Fibroblast of the aortic adventitia (primary cell): Measurements from ENCODE around the gene GALNT15. TPM values are rescaled to one million over a fixed set of nuclear protein-coding genes. Genes with fewer than 3 reads are reported as not detected.

ENCODE experiments used
- DNase-seq: peaks from one replicate; pipeline ENCODE4 v3.0.0-alpha.2; 2010; ENCODE audit warnings: low read depth
- H3K4me3 ChIP-seq: 2 replicates; pipeline ENCODE4 v1.5.1; 2011; ENCODE audit warnings: low read depth, mild to moderate bottlenecking, control low read depth, low read length, moderate library complexity
- CTCF ChIP-seq: IDR thresholded peaks from 2 replicates; pipeline ENCODE4 v1.5.1; 2011; ENCODE audit warnings: mild to moderate bottlenecking, low read length, control low read depth, inconsistent platforms; ENCODE audit not compliant: insufficient read depth
- total RNA-seq: library from RNA; depleted of rRNA; stranded (reverse); fragments of >200 nt; gene quantifications from 2 replicates; pipeline ENCODE4 v1.2.3, GENCODE V29; 2012; ENCODE audit warnings: low replicate concordance

GALNT15 gene
- total RNA-seq, 1 donor: 10.9 TPM

DNA sequence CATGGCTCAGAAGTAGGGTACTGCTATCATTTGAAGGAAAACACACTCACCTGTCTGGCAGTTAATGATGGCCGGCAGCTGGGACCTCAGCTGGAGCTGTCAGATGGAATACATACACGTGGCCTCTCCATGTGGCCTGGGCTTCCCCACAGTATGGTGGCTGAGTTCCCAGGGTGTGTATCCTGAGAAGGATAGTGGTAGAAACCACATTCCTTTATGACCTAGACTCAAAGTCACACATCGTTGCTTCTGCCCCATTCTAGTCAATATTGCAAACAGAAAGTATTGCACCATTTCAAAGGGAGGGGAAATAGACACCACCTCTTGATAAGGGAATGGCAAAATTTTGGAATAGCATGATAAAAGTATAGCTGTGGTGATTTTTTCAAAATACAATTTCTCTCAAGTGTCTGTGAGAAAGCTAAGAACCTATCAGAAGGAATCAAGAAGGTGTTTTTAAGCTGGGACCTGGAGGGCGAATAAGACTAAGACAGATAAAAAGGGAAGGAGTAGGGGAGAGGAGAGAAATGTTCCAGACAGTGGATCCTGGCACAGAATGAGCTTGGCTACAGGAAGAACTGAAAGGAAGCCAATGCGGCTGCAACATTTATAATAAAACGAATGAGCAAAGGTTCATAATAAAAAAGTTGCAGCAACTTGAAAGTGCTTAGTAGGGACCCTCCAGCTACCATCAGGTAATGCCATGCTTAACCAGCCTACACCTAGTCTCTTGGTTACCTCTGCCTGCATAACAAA, 40.1 kb upstream of the GALNT15 start:
- no peak for TF ChIP-seq CTCF
- no peak overlapping the region for H3K4me3 ChIP-seq
- DNase-seq: peak; percentile 66

DNA sequence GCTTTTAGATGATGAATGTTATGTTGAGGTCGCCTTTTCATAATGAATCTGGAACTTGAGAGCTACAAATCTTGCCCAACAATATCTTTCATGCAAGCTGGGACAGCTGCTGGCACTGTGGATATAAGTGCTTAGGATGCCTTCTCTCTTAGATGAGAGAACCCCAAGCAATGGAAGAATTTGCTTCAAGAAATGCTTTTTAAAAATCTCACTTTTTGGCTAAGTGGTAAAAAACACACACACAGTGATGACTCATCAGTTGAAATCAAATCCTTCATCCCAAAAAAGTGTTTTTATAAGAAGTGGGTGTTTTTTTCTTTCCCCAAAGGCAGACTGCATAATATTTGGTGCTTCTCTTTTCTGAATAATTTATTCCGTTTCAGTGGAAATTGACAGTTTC, 38.4 kb upstream of the GALNT15 start:
- TF ChIP-seq CTCF: no peak
- peak; percentile 95 for DNase-seq
- H3K4me3 ChIP-seq: no peak overlapping the region

GRCh38 chr3:16137044-16137443, 37.4 kb upstream of the GALNT15 start:
- TF ChIP-seq CTCF: no peak
- no peak for DNase-seq
- H3K4me3 ChIP-seq: no peak overlapping the region

DNA sequence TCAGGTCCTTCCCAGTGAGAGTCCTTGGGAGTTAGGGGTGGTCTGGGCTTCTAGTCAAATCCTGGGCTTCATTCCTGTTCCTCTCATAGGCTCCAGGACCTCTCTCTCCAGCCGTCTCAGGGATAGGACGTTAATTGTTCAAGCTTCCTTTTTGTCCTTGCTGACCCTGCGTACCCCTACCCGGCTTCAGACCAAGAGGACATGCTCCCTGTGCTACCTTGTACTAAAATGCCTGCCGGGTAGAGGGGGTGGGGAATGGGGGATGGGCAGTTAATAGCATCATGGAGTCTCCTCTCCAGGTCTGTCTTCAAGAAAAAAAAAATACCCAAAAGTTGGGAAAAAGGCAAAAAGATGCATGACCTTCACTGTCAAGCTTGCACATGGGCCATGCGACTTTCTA, 36.5 kb upstream of the GALNT15 start:
- DNase-seq: no peak
- TF ChIP-seq CTCF: no peak
- H3K4me3 ChIP-seq: no peak overlapping the region

GRCh38 chr3:16140116-16140893, 34.2 kb upstream of the GALNT15 start:
- peak; percentile 98 for DNase-seq
- no peak for TF ChIP-seq CTCF
- no peak overlapping the region for H3K4me3 ChIP-seq

GRCh38 chr3:16140894-16141285, 33.6 kb upstream of the GALNT15 start:
- H3K4me3 ChIP-seq: no peak overlapping the region
- no peak for TF ChIP-seq CTCF
- no peak for DNase-seq
